ENCODE data around the gene KIF18B. TPM values are rescaled to one million over a fixed set of nuclear protein-coding genes. Genes with fewer than 3 reads are reported as not detected.

The KIF18B gene
- polyA plus RNA-seq, 3 donors = 12.1 to 21.2 (median 15.8) TPM

- peak; percentile 39 for DNase-seq
Observed at GRCh38 chr17:44878627-44879221, 68.8 kb downstream of the KIF18B start.

GRCh38 chr17:44877121-44877520, 70.5 kb downstream of the KIF18B start:
- DNase-seq = no peak

- no peak for DNase-seq
Observed at GRCh38 chr17:44875761-44876160, 71.8 kb downstream of the KIF18B start.

Other genes starting within 250 kb of the KIF18B start
- 10 to 100 TPM; 12.0 to 21.5 (median 18.5) TPM for gene DBF4B, start 239.1 kb downstream of the KIF18B start, polyA plus RNA-seq (ENCODE audit: insufficient read length in 3 of 3)
- 1 to 10 TPM; 2.7 to 3.7 (median 3.4) TPM for gene ADAM11, start 188.8 kb downstream of the KIF18B start, polyA plus RNA-seq (ENCODE audit: insufficient read length in 3 of 3)
- 10 to 100 TPM; 24.1 to 26.2 (median 24.3) TPM for gene GJC1, start 117.5 kb downstream of the KIF18B start, polyA plus RNA-seq (ENCODE audit: insufficient read length in 3 of 3)
- 1 to 10 TPM in 2 of 3 donors, under 1 TPM in 1; 0.91 to 1.9 (median 1.2) TPM for gene HIGD1B, start 99.9 kb downstream of the KIF18B start, polyA plus RNA-seq (ENCODE audit: insufficient read length in 3 of 3)
- 100 to 1,000 TPM; 101 to 113 (median 104) TPM for gene EFTUD2, start 48.3 kb downstream of the KIF18B start, polyA plus RNA-seq (ENCODE audit: insufficient read length in 3 of 3)
- 1 to 10 TPM; 1.1 to 3.4 (median 1.8) TPM for gene GFAP, start 32.3 kb downstream of the KIF18B start, polyA plus RNA-seq (ENCODE audit: insufficient read length in 3 of 3)
- 1 to 10 TPM; 2.7 to 4.4 (median 3.2) TPM for gene C1QL1, start 20.5 kb upstream of the KIF18B start, polyA plus RNA-seq (ENCODE audit: insufficient read length in 3 of 3)
- 10 to 100 TPM; 56.8 to 57.9 (median 57.9) TPM for gene DCAKD, start 103.9 kb upstream of the KIF18B start, polyA plus RNA-seq (ENCODE audit: insufficient read length in 3 of 3)
- gene NMT1, start 113.5 kb upstream of the KIF18B start, polyA plus RNA-seq (ENCODE audit: insufficient read length in 3 of 3) = 10 to 100 TPM; 71.8 to 85.3 (median 83.9) TPM
- gene PLCD3, start 184.7 kb upstream of the KIF18B start, polyA plus RNA-seq (ENCODE audit: insufficient read length in 3 of 3) = 10 to 100 TPM; 27.4 to 35.7 (median 30.1) TPM
- gene ACBD4, start 187.9 kb upstream of the KIF18B start, polyA plus RNA-seq (ENCODE audit: insufficient read length in 3 of 3) = 10 to 100 TPM; 11.1 to 19.4 (median 16.4) TPM
- gene HEXIM1, start 200.7 kb upstream of the KIF18B start, polyA plus RNA-seq (ENCODE audit: insufficient read length in 3 of 3) = 10 to 100 TPM; 44.6 to 46.6 (median 44.8) TPM
- 10 to 100 TPM; 16.6 to 18.6 (median 17.1) TPM for gene HEXIM2, start 214.1 kb upstream of the KIF18B start, polyA plus RNA-seq (ENCODE audit: insufficient read length in 3 of 3)

All from renal pelvis (tissue), 4 donors.